Brain pericyte (primary cell): ENCODE results near the gene C5AR2.
A peak's percentile ranks its signal among the peaks of the same experiment; 100 is the strongest.
"Not testable (repeated sequence)": the region's sequence is repeated elsewhere in the genome, so short reads cannot be mapped to it uniquely, and the experiment has no call there.

Experiments used
- DNase-seq: peaks from one replicate; pipeline ENCODE4 v3.0.0-alpha.2; 2012; ENCODE audit warnings: low read depth, low spot score

Gene C5AR2

DNA sequence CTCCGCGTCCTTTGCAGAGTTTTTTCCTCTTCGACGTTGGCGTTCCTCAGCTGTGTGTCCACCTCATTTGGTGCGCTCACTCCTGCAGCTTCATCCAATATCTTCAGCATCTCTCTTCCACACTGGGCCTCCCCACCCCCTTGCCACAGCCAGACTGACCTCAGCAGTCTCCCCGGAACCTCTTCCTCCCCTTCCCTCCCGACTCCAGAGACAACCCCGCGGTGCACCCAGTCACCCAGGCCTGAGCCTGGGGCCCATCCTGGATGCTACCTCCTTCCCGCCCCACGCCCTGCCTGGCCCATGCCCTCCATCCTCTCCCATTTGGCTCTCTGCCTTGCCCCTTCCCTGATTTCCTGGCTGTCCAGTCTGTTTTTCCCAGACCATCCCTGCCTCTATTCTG, 8.1 kb upstream of the C5AR2 start:
- no peak for DNase-seq

DNA sequence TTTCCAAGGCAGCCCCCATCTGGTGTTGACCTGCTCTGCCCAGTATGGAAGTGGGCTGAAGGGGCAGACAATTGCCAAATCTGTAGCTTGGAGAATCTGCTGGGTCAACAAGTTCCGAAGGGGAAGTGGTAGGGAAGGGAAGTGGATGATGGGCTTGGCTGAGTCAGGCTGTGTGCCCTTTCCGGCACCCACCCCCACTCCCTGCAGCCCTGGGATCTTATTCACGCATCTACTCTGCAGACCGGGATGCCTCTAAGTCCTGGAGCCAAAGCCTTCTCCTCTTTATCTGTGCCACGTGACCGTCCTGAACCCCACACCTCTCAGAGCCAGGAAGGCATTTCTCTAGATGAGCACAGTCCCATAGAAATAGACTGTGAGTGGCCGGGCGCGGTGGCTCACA, 7.5 kb upstream of the C5AR2 start:
- DNase-seq: no peak

DNA sequence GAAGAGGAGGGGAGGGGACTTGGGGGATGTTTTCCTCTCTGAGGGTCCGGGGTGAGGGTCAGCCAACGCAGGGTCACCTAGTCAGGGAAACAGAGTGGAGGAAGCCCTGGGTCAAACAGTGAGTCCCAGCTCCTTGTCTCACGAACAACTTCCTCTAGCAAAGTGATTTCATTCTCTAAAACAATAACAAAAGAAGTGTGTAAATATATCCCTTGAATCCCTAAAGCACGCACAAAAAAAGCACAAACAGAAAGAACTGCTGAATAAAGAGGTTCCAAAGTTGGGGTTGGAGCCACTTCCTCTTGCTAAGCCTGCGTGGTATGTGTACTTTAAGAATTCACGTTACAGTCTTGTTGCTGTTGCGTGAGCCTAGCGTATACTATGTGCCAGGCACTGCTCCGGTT, 1.5 kb upstream of the C5AR2 start:
- DNase-seq: peak; percentile 57

DNA sequence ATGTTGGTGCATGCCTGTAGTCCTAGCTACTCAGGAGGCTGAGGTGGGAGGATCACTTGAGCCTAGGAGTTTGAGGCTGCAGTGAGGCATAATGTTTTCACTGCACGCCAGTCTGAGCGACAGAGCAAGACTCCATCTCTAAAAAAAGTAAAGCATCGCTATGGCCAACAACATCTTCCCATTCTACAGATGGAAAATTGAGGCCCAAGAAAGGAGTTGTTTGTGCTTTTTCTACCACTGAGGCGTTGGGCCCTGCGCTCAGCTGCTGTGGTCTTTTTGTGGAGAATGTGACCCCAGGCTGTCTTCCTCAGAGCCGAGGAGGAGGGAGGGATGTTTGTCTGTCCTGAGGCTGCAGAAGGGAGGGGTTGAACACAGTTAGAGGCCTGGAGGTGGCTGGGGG, 485 bp upstream of the C5AR2 start:
- no peak for DNase-seq

DNA sequence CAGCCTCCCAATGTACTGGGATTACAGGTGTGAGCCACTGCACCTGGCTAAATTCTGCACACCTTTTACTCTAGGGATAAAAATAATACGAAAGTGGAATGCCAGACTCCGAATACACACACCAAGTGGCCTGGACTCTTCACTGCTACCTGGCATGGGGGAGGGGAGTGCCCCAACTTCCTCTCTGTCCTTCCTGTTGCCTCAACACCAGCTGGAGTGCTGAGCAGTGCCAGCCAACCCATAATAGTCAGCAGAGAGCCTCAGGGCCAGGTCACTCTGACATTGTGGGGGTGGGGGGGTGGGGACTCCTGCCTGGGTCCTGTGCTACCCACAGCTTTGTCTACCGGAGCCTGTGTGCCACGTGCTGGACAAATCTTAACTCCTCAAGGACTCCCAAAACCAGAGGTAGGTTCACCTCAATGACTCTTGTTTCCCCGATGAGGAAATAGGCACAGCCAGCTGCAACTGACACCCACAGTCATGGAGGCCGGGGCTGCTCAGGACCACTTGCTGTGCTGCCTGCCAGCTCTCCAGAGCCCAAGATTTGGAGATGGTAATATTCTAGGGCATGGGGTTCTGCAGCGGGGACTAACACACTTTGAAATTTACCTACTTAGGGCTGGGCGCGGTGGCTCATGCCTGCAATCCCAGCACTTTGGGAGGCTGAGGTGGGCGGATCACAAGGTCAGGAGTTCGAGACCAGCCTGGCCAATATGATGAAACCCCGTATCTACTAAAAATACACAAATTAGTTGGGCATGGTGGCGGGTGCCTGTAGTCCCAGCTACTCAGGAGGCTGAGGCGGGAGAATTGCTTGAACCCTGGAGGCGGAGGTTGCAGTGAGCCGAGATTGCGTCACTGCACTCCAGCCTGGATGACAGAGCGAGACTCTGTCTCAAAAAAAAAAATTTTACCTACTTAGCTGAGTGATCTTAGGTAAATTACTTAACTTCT, 5.1 kb downstream of the C5AR2 start:
- not testable (repeated sequence) for DNase-seq

DNA sequence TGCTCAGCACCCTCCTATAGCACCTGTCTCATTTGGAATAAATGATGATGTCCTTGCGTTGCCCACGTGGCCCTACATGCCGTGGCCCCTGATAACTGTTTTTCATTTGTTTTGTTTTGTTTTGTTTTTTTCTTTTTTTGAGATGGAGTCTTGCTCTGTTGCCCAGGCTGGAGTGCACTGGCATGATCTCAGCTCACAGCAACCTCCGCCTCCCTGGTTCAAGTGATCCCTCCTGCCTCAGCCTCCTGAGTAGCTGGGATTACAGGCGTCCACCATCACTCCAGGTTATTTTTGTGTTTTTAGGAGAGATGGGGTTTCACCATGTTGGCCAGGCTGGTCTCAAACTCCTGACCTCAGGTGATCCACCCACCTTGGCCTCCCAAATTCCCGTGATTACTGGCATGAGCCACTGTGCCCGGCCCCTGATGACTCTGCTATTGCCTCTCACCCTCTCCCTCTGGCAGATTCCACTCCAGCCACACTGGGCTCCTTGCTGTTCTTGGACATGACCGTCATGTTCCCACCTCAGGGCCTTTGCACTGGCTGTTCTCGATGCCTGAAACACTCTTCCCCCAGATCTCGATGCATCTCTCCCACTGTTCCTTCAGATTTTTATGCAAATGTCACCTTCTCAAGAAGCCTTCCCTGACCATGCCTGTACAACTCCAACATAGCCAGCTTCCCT, 7.4 kb downstream of the C5AR2 start:
- no peak for DNase-seq

DNA sequence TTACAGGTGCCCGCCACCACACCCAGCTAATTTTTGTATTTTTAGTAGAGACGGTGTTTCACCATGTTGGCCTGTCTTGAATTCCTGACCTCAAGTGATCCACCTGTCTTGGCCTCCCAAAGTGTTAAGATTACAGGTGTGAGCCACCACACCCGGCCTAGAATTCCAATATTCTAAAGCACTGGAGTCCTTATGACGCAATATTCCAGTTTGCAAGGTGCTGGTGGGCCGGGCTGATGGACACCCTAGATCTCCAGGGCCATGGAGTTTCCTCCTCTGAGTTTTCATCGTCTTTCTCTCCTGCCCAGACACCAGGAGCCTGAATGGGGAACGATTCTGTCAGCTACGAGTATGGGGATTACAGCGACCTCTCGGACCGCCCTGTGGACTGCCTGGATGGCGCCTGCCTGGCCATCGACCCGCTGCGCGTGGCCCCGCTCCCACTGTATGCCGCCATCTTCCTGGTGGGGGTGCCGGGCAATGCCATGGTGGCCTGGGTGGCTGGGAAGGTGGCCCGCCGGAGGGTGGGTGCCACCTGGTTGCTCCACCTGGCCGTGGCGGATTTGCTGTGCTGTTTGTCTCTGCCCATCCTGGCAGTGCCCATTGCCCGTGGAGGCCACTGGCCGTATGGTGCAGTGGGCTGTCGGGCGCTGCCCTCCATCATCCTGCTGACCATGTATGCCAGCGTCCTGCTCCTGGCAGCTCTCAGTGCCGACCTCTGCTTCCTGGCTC, 8.7 kb downstream of the C5AR2 start:
- DNase-seq: no peak

DNA sequence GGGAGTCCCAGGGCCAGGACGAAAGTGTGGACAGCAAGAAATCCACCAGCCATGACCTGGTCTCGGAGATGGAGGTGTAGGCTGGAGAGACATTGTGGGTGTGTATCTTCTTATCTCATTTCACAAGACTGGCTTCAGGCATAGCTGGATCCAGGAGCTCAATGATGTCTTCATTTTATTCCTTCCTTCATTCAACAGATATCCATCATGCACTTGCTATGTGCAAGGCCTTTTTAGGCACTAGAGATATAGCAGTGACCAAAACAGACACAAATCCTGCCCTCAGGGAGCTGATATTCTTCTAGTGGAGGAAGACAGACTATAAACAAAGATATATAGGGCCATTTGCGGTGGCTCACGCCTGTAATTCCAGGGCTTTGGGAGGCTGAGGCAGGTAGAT, 9.8 kb downstream of the C5AR2 start:
- DNase-seq: no peak

DNA sequence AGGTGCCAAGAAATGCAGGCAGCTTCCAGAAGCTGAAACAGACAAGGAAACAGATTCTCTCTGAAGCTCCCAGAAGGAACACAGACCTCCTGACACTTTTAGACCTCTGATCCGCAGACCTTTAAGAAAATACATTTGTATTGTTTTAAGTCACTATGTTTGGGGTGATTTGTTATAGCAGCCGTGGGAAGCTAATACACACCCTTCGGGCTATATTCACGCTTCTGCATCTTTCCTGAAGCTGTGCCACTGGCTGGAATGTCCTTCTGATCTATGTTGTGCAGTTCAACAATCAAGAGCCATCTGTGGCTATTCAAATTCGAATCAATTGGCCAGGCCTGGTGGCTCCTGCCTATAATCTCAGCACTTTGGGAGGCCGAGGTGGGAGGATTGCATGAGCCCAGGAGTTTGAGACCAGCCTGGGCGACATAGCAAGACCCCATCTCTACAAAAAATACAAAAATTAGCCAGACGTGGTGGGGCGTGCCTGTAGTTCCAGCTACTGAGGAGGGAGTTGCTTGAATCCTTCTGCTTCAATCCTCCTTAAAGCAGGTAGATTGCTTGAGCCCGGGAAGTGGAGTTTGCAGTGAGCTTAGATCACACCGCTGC, 11.3 kb downstream of the C5AR2 start:
- DNase-seq: no peak

DNA sequence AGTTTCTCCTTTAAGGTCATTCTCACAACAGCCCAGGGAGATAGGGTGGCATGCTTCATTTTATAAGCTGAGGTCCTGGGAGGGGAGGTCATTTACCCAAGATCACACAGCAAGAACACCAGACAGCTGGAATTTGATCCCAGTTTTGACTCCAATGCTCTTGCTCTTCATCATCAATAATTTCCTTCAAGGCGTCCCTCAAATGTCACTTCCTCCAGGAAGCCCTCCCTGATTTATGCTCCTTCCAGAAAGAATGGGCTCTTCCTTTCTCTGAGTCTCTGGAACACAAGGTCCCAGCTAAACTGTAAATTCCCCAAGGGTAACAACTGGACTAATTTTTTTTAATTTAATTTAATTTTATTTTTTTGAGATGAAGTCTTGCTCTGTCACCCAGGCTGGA, 12.4 kb downstream of the C5AR2 start:
- no peak for DNase-seq

DNA sequence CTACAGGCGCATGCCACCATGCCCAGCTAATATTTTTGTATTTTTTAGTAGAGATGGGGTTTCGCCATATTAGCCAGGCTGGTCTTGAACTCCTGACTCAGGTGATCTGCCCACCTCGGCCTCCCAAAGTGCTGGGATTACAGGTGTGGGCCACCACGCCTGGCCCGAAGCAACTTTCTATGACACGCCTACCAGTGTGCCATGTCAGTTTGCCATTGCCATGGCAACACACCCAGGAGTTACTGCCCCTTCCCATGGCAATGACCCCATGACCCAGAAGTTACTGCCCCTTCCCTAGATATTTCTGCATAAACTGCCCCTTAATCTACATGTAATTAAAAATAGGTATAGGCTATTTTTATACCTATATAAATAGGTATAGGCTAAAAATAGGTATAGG, 14.0 kb downstream of the C5AR2 start:
- DNase-seq: not testable (repeated sequence)

DNA sequence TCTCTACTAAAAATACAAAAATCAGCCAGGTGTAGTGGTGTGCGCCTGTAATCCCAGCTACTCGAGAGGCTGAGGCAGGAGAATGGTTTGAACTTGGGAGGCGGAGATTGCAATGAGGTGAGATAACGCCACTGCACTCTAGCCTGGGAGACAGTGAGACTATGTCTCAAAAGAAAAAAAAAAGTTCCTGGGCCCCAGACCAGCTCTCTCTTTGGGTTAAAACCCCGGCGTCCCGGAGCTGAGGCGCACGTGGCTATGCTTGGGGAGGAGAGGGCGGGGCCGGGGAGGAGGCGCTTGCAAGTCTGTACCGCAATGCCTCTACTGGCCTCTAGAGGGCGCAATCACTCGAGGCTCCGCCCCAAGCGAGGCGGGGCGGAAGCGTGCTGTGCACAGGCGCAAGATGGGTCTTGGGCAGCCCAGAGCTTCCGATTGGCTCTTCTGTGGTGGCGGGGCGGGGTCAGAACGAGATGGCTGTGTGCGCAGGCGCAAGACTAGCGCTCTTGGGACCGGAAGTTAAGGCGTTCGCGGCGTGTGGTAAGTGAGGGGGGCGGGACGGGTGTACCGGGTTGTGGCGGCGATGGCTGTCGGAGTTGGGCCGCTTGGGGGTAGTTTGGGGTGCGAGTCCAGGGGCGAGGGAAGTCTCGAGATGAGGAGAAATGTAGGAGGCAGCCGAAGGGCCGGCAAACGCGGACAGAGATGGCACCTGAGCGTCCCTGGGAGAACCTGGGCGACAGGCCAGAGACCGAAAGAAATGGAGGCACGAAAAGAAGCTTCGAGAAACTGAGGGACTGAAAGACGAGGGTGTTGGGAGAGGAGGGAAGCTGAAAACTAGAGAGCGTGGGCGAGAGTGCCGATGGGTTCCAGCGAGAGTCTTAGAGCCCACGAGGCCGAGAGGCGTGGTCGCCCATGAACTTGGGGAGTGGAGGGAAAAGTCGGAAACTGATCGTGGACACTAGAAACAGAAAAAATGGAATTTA, 17.1 kb downstream of the C5AR2 start, which contains the start of gene DHX34:
Gene DHX34, plus strand, starts transcription at position 497 of the 977 bp plus-strand sequence. CDS start 3,716 bp downstream, outside the sequence.
- peak; percentile 96 for DNase-seq

DNA sequence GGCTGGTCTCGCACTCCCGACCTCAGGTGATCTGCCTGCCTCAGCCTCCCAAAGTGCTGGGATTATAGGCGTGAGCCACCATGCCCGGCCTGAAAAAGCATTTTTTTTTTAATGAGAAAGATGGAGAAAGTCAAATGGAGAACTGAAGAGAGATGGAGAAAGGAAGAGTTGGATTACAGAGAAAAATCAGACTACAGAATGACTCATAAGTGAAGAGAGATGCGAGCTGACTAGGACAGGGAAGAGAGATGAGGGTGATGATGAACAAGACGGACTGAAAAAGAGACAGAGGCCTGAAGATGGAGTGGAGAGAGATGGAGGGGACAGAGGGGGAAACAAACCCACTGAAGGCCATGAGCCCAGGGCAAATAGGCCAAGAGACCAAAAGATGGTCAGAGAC, 18.7 kb downstream of the C5AR2 start:
- DNase-seq: no peak

DNA sequence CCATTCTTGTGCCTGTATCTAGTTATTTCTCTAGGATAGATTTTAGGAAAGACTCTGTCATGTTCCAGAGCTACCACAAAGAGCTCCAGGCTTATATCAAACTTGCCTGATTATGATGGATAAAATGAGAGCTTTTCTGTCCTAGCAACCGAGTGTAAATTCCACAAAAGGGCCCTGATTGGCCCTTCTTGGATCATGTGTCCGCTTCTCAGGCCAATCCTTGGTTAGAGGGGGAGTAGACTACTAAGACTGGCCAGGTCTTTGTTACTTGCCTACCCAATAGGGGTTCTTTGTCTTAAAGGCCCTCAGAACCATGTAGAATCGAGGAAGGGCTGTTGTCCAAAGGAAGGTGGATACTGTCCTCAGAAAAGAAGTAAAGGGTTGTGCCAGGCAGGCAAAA, 19.6 kb downstream of the C5AR2 start:
- DNase-seq: no peak

DNA sequence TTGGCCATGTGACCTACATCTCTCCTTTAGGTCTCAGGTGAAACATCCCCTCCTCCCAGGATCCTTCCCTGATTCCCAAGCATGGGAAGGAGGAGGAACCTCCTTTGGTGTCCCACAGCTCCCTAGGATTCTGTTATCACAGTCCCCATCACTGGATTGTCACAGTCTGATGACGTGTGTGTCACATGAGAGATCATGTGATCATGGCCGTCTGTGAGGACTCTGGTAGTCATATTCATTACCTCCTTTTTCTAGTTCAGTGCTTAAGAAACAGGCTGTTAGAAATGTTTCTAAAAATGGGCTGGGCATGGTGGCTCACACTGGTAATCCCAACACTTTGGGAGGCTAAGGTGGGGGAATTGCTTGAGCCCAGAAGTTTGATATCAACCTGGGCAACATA, 20.1 kb downstream of the C5AR2 start:
- no peak for DNase-seq

DNA sequence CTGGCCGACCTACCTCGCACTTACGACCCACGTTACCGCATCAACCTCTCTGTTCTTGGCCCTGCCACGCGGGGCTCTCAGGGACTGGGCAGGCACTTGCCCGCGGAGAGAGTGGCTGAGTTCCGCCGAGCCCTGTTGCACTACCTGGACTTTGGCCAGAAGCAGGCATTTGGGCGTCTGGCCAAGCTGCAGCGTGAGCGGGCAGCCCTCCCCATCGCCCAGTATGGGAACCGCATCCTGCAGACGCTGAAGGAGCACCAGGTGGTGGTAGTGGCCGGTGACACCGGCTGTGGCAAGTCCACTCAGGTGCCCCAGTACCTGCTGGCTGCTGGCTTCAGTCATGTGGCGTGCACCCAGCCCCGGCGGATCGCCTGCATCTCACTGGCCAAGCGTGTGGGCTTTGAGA, 21.3 kb downstream of the C5AR2 start:
- DNase-seq: no peak

DNA sequence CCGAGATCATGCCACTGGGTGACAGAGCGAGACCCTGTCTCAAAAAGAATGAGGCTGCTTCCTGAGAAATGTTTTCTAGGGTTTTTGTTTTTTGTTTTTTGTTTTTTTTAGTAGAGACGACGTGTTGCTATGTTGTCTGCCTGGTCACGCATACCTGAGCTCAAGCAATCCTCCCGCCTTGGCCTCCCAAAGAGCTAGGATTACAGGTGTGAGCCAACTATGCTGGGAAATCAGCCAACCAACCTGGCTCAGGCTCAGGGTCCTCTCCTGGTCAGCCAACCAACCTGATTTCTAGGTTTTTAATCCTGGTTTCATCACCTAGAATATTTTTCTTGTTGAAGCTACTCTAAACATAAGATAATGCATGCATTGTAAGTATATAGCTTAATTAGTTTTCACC, 24.9 kb downstream of the C5AR2 start:
- no peak for DNase-seq

DNA sequence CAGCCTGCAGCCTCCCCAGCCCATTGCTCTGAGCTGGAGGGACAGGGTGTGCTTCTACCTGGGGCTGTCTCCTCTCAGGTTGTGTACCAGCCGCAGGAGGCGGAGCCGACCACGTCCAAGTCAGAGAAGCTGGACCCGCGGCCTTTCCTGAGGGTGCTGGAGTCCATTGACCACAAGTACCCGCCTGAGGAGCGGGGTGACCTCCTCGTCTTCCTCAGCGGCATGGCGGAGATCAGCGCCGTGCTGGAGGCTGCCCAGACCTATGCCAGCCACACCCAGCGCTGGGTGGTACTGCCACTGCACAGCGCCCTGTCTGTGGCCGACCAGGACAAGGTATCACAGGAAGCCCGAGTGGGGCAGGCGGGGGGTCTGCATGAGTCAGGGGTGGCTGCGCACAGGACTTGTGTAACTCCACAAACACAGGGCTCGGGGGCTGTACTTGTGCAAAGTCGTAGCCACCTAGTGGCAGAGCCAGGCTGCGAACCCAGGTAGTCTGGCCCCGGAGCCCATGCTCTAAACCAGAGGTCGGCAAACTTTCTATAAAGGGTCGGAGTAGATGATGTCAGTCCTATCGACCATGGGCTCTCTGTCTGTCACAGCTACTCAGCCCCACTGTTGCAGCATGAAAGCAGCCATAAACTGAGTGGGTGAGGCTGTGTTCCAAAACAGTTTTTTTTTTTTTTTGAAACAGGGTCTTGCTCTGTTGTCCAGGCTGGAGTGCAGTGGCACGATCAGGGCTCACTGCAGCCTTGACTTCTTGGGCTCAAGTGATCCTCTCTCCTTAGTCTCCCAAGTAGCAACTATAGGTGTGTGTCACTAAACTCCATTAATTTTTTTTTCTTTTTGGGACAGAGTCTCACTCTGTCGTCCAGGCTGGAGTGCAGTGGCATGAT, 26.1 kb downstream of the C5AR2 start:
- DNase-seq: no peak

DNA sequence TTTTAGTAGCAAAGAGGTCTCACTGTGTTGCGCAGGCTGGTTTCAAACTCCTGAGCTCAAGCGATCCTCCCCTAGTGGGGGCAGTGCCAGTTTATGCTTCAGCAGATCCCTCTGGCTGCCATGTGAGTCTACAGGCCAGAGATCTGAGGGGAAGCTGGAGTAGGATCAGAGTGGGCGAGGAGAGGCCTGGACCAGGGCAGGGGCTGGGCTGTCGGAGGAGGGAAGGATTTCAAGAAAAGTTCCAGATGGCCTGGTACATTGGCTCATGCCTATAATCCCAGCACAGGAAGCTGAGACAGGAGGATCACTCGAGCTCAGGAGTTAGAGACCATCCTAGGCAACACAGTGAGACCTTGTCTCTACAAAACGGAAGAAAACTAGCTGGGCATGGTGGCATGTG, 27.0 kb downstream of the C5AR2 start:
- DNase-seq: no peak

DNA sequence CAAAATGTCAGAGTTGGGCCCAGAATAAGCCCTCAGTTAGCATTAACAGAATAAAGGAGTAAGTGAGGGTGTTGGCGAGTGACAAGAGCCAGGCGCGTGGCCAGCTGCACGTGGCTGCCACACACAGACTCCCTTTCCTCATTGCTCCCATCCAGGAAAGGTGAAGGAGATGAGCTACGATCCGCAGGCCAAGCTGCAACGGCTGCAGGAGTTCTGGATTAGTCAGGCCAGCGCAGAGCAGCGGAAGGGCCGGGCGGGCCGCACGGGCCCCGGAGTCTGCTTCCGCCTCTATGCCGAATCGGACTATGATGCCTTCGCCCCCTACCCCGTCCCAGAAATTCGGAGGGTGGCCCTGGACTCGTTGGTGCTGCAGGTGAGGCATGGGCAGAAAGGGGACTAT, 30.3 kb downstream of the C5AR2 start:
- DNase-seq: no peak
